Left ventricle myocardium inferior (tissue), 1 donor: Measurements from ENCODE around the gene ANKMY1. TPM values are rescaled to one million over a fixed set of nuclear protein-coding genes. Genes with fewer than 3 reads are reported as not detected.

ENCODE experiments used
- DNase-seq: peaks from one replicate; pipeline ENCODE4 v3.0.0-alpha.2; 2020
- H3K27ac ChIP-seq: fragments of 200-600 bp; replicated peaks from 2 replicates; pipeline ENCODE4 v1.8.0; 2021
- H3K27me3 ChIP-seq: fragments of 200-600 bp; 2 replicates; pipeline ENCODE4 v1.8.0; 2021; ENCODE audit warnings: low read depth
- H3K36me3 ChIP-seq: fragments of 200-600 bp; 2 replicates; pipeline ENCODE4 v1.8.0; 2021
- H3K4me1 ChIP-seq: fragments of 200-600 bp; 2 replicates; pipeline ENCODE4 v1.8.0; 2021
- H3K4me3 ChIP-seq: fragments of 200-600 bp; 2 replicates; pipeline ENCODE4 v1.8.0; 2021; ENCODE audit warnings: mild to moderate bottlenecking, moderate library complexity
- H3K9me3 ChIP-seq: fragments of 200-600 bp; replicated peaks from 2 replicates; pipeline ENCODE4 v1.8.0; 2021
- intact Hi-C: fragments of 100-400 bp; cut with micrococcal nuclease; formaldehyde crosslinking; loops from one replicate; pipeline ENCODE4 v1.11.0; 2022
- total RNA-seq: library from RNA; stranded (reverse); fragmentation: NEBNext Ultra II Directional; extraction: Animal tissue kit (Norgen Biotek cat#: 25700); gene quantifications from one replicate; pipeline ENCODE4 v1.2.1, GENCODE V29; 2021
- TF ChIP-seq, protein P1 (sequence below): fragments of 200-600 bp; IDR thresholded peaks from 2 replicates; pipeline ENCODE4 v1.8.0; 2021; ENCODE audit warnings: antibody characterized with exemption, mild to moderate bottlenecking, borderline replicate concordance
- donor health status: DM: no; HTN: yes; CAD: no; lungs with severe emphysema.

The ANKMY1 gene
- total RNA-seq, 1 donor from 2014 or later = 4.0 TPM

DNA sequence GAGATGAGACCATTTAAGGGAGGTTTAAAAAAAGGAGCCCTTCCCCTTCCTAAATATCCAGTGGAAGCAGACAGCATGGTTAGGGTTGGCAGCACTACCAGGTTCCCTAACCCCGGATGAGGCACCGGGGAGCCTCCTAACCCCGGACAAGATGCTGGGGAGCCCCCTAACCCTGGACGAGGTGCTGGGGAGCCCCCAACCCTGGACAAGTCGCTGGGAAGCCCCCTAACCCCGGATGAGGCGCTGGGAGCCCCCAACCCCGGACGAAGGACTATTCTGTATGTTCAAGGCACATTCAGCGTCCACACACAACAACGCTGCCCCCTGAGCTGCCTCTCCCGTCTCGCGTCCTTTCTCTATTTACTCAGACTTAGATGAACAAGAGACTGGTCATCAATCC lies 51.9 kb downstream of the ANKMY1 start:
- Histone ChIP-seq H3K4me1 (no peaks in the 10 kb centered on the region), H3K36me3 (no peaks in the 10 kb centered on the region), H3K4me3 (no peak overlapping the region), H3K27ac (no peak overlapping the region), H3K9me3 (no peaks in the 10 kb centered on the region), H3K27me3 (no peaks in the 10 kb centered on the region)
- intact Hi-C loops = no loop called here
- TF ChIP-seq, protein P1, sequence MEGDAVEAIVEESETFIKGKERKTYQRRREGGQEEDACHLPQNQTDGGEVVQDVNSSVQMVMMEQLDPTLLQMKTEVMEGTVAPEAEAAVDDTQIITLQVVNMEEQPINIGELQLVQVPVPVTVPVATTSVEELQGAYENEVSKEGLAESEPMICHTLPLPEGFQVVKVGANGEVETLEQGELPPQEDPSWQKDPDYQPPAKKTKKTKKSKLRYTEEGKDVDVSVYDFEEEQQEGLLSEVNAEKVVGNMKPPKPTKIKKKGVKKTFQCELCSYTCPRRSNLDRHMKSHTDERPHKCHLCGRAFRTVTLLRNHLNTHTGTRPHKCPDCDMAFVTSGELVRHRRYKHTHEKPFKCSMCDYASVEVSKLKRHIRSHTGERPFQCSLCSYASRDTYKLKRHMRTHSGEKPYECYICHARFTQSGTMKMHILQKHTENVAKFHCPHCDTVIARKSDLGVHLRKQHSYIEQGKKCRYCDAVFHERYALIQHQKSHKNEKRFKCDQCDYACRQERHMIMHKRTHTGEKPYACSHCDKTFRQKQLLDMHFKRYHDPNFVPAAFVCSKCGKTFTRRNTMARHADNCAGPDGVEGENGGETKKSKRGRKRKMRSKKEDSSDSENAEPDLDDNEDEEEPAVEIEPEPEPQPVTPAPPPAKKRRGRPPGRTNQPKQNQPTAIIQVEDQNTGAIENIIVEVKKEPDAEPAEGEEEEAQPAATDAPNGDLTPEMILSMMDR = no peak
- DNase-seq = no peak

DNA sequence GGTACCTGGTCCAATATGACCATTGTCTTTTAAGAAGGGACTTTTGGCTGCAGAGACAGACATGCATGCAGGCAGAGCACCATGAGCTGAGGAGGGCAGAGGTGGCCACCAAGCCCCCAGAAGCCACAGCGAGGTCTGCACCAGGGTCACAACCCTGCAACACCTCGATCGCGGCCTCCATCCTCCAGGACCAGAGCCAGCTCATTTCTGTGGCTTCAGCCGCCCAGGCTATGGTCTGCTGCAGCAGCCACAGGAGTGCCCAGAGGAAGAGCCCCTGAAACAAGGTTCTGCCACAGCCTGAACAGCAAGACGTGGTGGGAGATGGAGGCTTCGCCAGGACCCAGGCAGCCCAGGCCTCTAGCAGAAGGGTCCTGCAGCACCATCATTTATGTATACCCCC lies 53.9 kb downstream of the ANKMY1 start:
- TF ChIP-seq, protein P1 = no peak
- peaks cover 6% of the 10 kb centered on the region for H3K36me3 ChIP-seq
- H3K4me3 ChIP-seq = no peak overlapping the region
- no peak overlapping the region for H3K27ac ChIP-seq
- no peak for DNase-seq
- intact Hi-C loops = no loop called here
- H3K9me3 ChIP-seq = no peaks in the 10 kb centered on the region
- H3K27me3 ChIP-seq = no peaks in the 10 kb centered on the region
- no peaks in the 10 kb centered on the region for H3K4me1 ChIP-seq

DNA sequence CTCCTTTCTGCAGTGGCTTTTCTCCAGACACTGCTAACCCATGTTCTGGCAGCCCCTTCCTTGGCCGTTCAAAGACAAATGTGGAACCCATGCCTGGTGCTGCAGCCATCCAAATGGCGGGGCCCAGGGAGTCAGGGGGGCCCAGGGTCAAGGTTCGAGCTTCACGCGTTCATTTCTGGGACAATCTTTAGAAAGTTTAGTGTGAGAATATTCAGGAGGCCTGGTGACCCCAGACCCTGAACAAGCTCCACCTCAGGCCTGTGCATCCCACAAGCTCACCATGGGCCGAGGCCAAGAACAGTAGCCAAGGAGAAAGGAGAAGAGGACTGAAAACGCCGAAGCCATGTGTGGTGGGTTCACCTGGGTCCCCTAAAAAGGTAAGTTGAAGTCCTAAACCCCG lies 54.4 kb downstream of the ANKMY1 start:
- no peaks in the 10 kb centered on the region for H3K4me1 ChIP-seq
- no peak overlapping the region for H3K27ac ChIP-seq
- H3K36me3 ChIP-seq = peaks cover 6% of the 10 kb centered on the region
- no peak for DNase-seq
- H3K4me3 ChIP-seq = no peak overlapping the region
- H3K27me3 ChIP-seq = no peaks in the 10 kb centered on the region
- no peaks in the 10 kb centered on the region for H3K9me3 ChIP-seq
- TF ChIP-seq, protein P1 = no peak
- intact Hi-C loops = no loop called here

DNA sequence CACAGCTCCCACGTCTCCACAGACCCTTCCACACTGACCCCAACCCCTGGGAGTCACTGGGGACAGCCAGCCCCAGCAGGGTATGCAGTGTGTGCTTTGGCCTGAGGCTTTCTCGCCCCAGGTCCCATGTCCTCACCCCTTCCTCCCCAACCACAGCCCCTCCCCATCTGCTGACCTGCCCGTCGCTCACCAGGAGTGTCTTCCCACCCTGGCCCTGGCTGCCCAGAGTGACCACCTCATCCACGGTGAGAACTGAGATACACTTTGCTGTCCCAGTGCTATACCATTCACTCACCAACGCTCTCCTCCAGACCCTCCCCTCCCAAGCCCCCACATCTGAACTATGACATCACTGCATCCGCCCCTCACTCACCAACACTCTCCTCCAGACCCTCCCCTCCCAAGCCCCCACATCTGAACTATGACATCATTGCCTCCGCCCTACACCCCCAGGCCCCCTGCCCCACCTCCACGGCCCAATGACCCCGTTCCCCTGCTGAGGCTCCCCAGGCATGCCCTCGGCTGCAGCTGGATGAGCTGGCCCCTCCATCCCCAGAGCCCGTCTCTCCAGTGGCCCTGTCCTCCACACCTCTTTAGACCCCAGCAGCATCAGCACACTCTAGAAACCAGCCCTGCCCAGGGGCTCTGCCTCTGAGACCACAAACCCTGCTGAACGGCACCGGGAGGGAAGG lies 55.2 kb downstream of the ANKMY1 start:
- peaks cover 6% of the 10 kb centered on the region for H3K36me3 ChIP-seq
- no peak overlapping the region for H3K27ac ChIP-seq
- H3K27me3 ChIP-seq = no peaks in the 10 kb centered on the region
- TF ChIP-seq, protein P1 = no peak
- no peaks in the 10 kb centered on the region for H3K4me1 ChIP-seq
- no peak overlapping the region for H3K4me3 ChIP-seq
- no peaks in the 10 kb centered on the region for H3K9me3 ChIP-seq
- intact Hi-C loops = no loop called here
- DNase-seq = no peak

DNA sequence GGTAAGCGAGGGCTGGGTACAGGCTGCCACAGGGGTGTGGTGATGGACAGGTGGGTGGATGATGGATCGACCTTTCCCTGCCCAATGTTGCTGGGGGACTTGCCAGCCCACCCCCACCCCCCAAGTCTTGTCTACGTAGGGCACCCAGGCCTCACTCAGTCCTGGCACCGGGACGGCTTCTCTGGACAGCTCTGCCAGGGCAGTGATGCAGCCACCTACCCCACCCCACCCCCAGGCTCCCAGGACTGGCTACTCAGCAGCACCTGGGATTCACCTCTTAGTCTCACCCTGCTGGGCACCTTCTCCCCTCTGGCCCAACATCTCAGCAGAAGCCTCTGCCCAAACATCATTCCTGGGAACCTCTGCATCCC lies 55.7 kb downstream of the ANKMY1 start:
- Histone ChIP-seq H3K36me3 (peaks cover 6% of the 10 kb centered on the region), H3K4me1 (no peaks in the 10 kb centered on the region), H3K9me3 (no peaks in the 10 kb centered on the region), H3K27ac (no peak overlapping the region), H3K27me3 (no peaks in the 10 kb centered on the region), H3K4me3 (no peak overlapping the region)
- no peak for DNase-seq
- TF ChIP-seq, protein P1 = no peak
- intact Hi-C loops = no loop called here
